GM23338 (cell line): Measurements from ENCODE around the gene KCTD10. TPM values are rescaled to one million over a fixed set of nuclear protein-coding genes. Genes with fewer than 3 reads are reported as not detected.

Source experiments
- ATAC-seq: fragments of 200-7000 bp; cut with Tn5 transposase; 3 replicates; pipeline ENCODE4 v1.9.1; 2020
- DNase-seq: peaks from one replicate; pipeline ENCODE4 v3.0.0-alpha.2; 2015; ENCODE audit warnings: low spot score
- H2AFZ ChIP-seq: fragments of 200-600 bp; sonication (generic); 2 replicates; pipeline ENCODE4 v1.8.0; 2016; ENCODE audit warnings: antibody characterized with exemption, mild to moderate bottlenecking, moderate library complexity
- H3F3A ChIP-seq: fragments of 200-600 bp; sonication (generic); replicated peaks from 2 replicates; pipeline ENCODE4 v1.8.0; 2017; ENCODE audit warnings: antibody characterized with exemption, mixed run types, low read depth
- H3K27ac ChIP-seq: fragments of 200-600 bp; sonication (generic); 2 replicates; pipeline ENCODE4 v1.6.1; 2016; ENCODE audit warnings: low read depth
- H3K27me3 ChIP-seq: fragments of 200-600 bp; sonication (generic); 2 replicates; pipeline ENCODE4 v1.8.0; 2016; ENCODE audit warnings: mild to moderate bottlenecking, mixed run types, moderate library complexity; ENCODE audit not compliant: insufficient read depth
- H3K36me3 ChIP-seq: fragments of 200-600 bp; sonication (generic); 2 replicates; pipeline ENCODE4 v1.8.0; 2016; ENCODE audit warnings: mild to moderate bottlenecking; ENCODE audit not compliant: insufficient read depth
- H3K4me1 ChIP-seq: fragments of 200-600 bp; sonication (generic); 2 replicates; pipeline ENCODE4 v1.8.0; 2016; ENCODE audit warnings: mild to moderate bottlenecking, moderate library complexity; ENCODE audit not compliant: insufficient read depth
- H3K4me2 ChIP-seq: fragments of 200-600 bp; sonication (generic); 2 replicates; pipeline ENCODE4 v1.7.1; 2017; ENCODE audit warnings: mixed run types
- H3K4me3 ChIP-seq: fragments of 200-600 bp; sonication (generic); 2 replicates; pipeline ENCODE4 v1.6.1; 2016; ENCODE audit warnings: mixed run types
- H3K79me2 ChIP-seq: fragments of 200-600 bp; sonication (generic); replicated peaks from 2 replicates; pipeline ENCODE4 v1.8.0; 2017; ENCODE audit warnings: mild to moderate bottlenecking; ENCODE audit not compliant: insufficient read depth
- H3K9me2 ChIP-seq: fragments of 200-600 bp; sonication (generic); 2 replicates; pipeline ENCODE4 v1.8.0; 2017; ENCODE audit not compliant: insufficient read depth
- H4K20me1 ChIP-seq: fragments of 200-600 bp; sonication (generic); replicated peaks from 2 replicates; pipeline ENCODE4 v1.8.0; 2017; ENCODE audit warnings: mild to moderate bottlenecking; ENCODE audit not compliant: insufficient read depth
- H3K27ac Mint-ChIP-seq: 2 replicates; pipeline ENCODE4 v1.8.0; 2020; ENCODE audit warnings: inconsistent platforms, mild to moderate bottlenecking, moderate library complexity, mixed read lengths
- H3K27me3 Mint-ChIP-seq: 3 replicates; pipeline ENCODE4 v1.8.0; 2022; ENCODE audit warnings: low read depth, mild to moderate bottlenecking, moderate library complexity, mixed read lengths, inconsistent platforms; ENCODE audit not compliant: insufficient read depth, poor library complexity
- H3K36me3 Mint-ChIP-seq: 3 replicates; pipeline ENCODE4 v1.8.0; 2021; ENCODE audit warnings: low read depth, mild to moderate bottlenecking, inconsistent platforms, moderate library complexity, mixed read lengths
- H3K4me1 Mint-ChIP-seq: 3 replicates; pipeline ENCODE4 v1.8.0; 2020; ENCODE audit warnings: mild to moderate bottlenecking, inconsistent platforms, mixed read lengths
- H3K4me3 Mint-ChIP-seq: 3 replicates; pipeline ENCODE4 v1.8.0; 2021; ENCODE audit warnings: moderate library complexity, mild to moderate bottlenecking, inconsistent platforms, mixed read lengths
- H3K9me3 Mint-ChIP-seq: 3 replicates; pipeline ENCODE4 v1.8.0; 2020; ENCODE audit warnings: moderate library complexity, mild to moderate bottlenecking, inconsistent platforms, mixed read lengths
- CREB1 ChIP-seq: fragments of 250-450 bp; sonication (Bioruptor Pico); IDR thresholded peaks from 2 replicates; pipeline ENCODE4 v1.5.0; 2020; ENCODE audit warnings: low read depth, mild to moderate bottlenecking, moderate library complexity
- EZH2 ChIP-seq: fragments of 200-600 bp; sonication (generic); IDR thresholded peaks from one replicate; pipeline ENCODE4 v1.8.0; 2017; ENCODE audit warnings: antibody characterized with exemption, mild to moderate bottlenecking, low read depth; ENCODE audit not compliant: unreplicated experiment
- EZH2phosphoT487 ChIP-seq: fragments of 200-600 bp; sonication (generic); IDR thresholded peaks from one replicate; pipeline ENCODE4 v1.8.1; 2018; ENCODE audit warnings: antibody characterized with exemption; ENCODE audit not compliant: unreplicated experiment
- JUNB ChIP-seq: IDR thresholded peaks from one replicate; pipeline ENCODE4 v1.6.1; 2016; ENCODE audit warnings: antibody characterized with exemption; ENCODE audit not compliant: unreplicated experiment
- NANOG ChIP-seq: IDR thresholded peaks from 2 replicates; pipeline ENCODE4 v1.6.1; 2016; ENCODE audit warnings: antibody characterized with exemption, borderline replicate concordance
- STAT1 ChIP-seq: IDR thresholded peaks from one replicate; pipeline ENCODE4 v1.6.1; 2016; ENCODE audit warnings: antibody characterized with exemption; ENCODE audit not compliant: unreplicated experiment
- ZNF331 ChIP-seq: fragments of 250-450 bp; sonication (Bioruptor Pico); IDR thresholded peaks from 2 replicates; pipeline ENCODE4 v1.5.0; 2020; ENCODE audit warnings: low read depth, mild to moderate bottlenecking, moderate library complexity
- polyA plus RNA-seq: library from polyadenylated mRNA; unstranded; fragments of >200 nt; fragmentation: Nextera tagmentation; extraction: Ambion mirVana; gene quantifications from 2 replicates; pipeline ENCODE4 v1.2.1, GENCODE V29; 2016
- total RNA-seq: library from RNA; depleted of rRNA; stranded (reverse); fragments of >200 nt; shearing (Covaris generic); gene quantifications from 2 replicates; pipeline ENCODE4 v1.2.3, GENCODE V29; 2014
- TF ChIP-seq, protein P1 (sequence below): IDR thresholded peaks from 2 replicates; pipeline ENCODE4 v1.6.1; 2016; ENCODE audit warnings: antibody characterized with exemption
- TF ChIP-seq, protein P2 (sequence below): IDR thresholded peaks from one replicate; pipeline ENCODE4 v1.6.1; 2018; ENCODE audit warnings: antibody characterized with exemption; ENCODE audit not compliant: unreplicated experiment
- TF ChIP-seq, protein P3 (sequence below): fragments of 250-450 bp; sonication (Bioruptor Pico); IDR thresholded peaks from 2 replicates; pipeline ENCODE4 v1.5.0; 2020; ENCODE audit warnings: mild to moderate bottlenecking, moderate library complexity

Gene KCTD10
- total and polyA plus RNA-seq, 2 experiments from 2014 or later: 15.8 to 45.2 TPM

DNA sequence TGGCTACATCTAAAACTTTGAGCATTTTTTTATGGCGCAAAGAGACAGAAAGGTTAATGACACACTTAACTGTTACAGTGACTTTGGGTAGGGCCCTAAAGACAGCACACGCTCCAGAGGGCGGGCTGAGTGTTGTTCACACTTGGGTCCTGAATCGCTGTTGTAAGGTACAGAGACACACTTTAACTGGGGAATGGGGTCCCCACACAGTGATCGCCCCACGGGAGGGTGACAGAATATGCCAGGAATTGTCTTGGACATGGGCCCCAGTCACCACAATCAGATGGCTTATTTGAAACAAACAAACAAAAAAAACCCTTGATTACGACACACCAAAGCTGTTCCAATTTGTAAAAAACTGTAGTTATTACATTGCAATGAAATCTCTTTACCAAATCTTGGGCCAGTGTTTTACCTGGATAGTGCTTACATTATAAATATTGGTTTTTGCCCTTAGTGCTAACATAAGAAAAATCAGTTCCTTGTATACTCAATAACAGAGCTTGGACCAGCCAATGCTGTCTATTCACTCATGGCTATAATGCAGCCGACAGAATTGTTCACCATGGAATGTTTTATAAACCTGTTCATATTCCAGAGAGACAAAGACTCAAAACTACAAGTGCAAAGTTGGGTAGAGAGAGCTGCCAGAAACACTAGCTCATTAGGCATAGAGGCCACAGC lies 28.3 kb downstream of the KCTD10 start:
- Histone ChIP-seq H2AFZ (no peak overlapping the region), H3K27ac (no peak overlapping the region), H3K27me3 (no peaks in the 10 kb centered on the region), H3K4me1 (no peaks in the 10 kb centered on the region), H3F3A (no peaks in the 10 kb centered on the region), H3K79me2 (peaks cover 17% of the 10 kb centered on the region; the same call in 1 of the 2 replicates), H3K4me3 (no peak overlapping the region), H3K9me2 (no peaks in the 10 kb centered on the region), H4K20me1 (peaks cover 5% of the 10 kb centered on the region), H3K4me2 (no peak overlapping the region), H3K36me3 (peaks cover 17% of the 10 kb centered on the region)
- Mint-ChIP-seq H3K4me3 (no peak overlapping the region), H3K36me3 (peaks cover 51% of the 10 kb centered on the region), H3K4me1 (no peaks in the 10 kb centered on the region), H3K27ac (0 out of 2 replicates have a peak overlapping the region, but pooled peaks have one; percentile 77), H3K27me3 (peaks cover 1% of the 10 kb centered on the region), H3K9me3 (no peaks in the 10 kb centered on the region)
- no peak for ATAC-seq
- no peak for DNase-seq
- TF ChIP-seq, protein P1, sequence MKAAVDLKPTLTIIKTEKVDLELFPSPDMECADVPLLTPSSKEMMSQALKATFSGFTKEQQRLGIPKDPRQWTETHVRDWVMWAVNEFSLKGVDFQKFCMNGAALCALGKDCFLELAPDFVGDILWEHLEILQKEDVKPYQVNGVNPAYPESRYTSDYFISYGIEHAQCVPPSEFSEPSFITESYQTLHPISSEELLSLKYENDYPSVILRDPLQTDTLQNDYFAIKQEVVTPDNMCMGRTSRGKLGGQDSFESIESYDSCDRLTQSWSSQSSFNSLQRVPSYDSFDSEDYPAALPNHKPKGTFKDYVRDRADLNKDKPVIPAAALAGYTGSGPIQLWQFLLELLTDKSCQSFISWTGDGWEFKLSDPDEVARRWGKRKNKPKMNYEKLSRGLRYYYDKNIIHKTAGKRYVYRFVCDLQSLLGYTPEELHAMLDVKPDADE: no peak
- TF ChIP-seq JUNB (no peak), EZH2 (no peak)
- TF ChIP-seq, protein P2, sequence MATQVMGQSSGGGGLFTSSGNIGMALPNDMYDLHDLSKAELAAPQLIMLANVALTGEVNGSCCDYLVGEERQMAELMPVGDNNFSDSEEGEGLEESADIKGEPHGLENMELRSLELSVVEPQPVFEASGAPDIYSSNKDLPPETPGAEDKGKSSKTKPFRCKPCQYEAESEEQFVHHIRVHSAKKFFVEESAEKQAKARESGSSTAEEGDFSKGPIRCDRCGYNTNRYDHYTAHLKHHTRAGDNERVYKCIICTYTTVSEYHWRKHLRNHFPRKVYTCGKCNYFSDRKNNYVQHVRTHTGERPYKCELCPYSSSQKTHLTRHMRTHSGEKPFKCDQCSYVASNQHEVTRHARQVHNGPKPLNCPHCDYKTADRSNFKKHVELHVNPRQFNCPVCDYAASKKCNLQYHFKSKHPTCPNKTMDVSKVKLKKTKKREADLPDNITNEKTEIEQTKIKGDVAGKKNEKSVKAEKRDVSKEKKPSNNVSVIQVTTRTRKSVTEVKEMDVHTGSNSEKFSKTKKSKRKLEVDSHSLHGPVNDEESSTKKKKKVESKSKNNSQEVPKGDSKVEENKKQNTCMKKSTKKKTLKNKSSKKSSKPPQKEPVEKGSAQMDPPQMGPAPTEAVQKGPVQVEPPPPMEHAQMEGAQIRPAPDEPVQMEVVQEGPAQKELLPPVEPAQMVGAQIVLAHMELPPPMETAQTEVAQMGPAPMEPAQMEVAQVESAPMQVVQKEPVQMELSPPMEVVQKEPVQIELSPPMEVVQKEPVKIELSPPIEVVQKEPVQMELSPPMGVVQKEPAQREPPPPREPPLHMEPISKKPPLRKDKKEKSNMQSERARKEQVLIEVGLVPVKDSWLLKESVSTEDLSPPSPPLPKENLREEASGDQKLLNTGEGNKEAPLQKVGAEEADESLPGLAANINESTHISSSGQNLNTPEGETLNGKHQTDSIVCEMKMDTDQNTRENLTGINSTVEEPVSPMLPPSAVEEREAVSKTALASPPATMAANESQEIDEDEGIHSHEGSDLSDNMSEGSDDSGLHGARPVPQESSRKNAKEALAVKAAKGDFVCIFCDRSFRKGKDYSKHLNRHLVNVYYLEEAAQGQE: no peak

DNA sequence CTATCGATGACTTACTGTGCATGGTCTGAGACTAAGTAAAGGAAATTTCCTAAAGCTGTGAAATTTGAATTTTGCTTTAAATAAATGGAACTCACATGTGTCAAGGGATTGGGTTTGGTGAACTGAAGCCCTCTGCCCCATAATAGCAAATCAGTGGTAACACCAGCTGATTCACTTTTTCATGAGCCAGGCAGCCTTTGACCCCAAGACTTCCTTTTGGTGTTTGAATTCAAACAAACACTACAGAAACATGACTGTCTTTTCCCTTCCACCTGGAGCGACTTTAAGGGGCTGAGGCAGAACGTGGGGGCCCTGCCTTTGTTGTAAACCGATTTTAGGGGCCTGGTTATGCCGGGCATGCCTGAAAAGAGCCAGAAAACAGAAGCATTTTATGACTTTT lies 28.8 kb downstream of the KCTD10 start:
- Mint-ChIP-seq H3K36me3 (peaks cover 45% of the 10 kb centered on the region), H3K9me3 (no peaks in the 10 kb centered on the region), H3K4me1 (no peaks in the 10 kb centered on the region), H3K27me3 (peaks cover 1% of the 10 kb centered on the region), H3K27ac (0 out of 2 replicates have a peak overlapping the region, but pooled peaks have one; percentile 77), H3K4me3 (no peak overlapping the region)
- ATAC-seq (no peak), DNase-seq (no peak)
- Histone ChIP-seq H3K27ac (no peak overlapping the region), H3K4me3 (no peak overlapping the region), H3K4me1 (no peaks in the 10 kb centered on the region), H4K20me1 (peaks cover 5% of the 10 kb centered on the region), H3F3A (no peaks in the 10 kb centered on the region), H3K36me3 (peaks cover 12% of the 10 kb centered on the region), H3K79me2 (peaks cover 17% of the 10 kb centered on the region; the same call in 1 of the 2 replicates), H2AFZ (no peak overlapping the region), H3K27me3 (no peaks in the 10 kb centered on the region), H3K9me2 (no peaks in the 10 kb centered on the region), H3K4me2 (no peak overlapping the region)
- TF ChIP-seq ZNF331 (CRISPR knock-in tag) (no peak), EZH2phosphoT487 (no peak), CREB1 (CRISPR knock-in tag) (no peak), STAT1 (no peak), NANOG (no peak)
- TF ChIP-seq, protein P3, sequence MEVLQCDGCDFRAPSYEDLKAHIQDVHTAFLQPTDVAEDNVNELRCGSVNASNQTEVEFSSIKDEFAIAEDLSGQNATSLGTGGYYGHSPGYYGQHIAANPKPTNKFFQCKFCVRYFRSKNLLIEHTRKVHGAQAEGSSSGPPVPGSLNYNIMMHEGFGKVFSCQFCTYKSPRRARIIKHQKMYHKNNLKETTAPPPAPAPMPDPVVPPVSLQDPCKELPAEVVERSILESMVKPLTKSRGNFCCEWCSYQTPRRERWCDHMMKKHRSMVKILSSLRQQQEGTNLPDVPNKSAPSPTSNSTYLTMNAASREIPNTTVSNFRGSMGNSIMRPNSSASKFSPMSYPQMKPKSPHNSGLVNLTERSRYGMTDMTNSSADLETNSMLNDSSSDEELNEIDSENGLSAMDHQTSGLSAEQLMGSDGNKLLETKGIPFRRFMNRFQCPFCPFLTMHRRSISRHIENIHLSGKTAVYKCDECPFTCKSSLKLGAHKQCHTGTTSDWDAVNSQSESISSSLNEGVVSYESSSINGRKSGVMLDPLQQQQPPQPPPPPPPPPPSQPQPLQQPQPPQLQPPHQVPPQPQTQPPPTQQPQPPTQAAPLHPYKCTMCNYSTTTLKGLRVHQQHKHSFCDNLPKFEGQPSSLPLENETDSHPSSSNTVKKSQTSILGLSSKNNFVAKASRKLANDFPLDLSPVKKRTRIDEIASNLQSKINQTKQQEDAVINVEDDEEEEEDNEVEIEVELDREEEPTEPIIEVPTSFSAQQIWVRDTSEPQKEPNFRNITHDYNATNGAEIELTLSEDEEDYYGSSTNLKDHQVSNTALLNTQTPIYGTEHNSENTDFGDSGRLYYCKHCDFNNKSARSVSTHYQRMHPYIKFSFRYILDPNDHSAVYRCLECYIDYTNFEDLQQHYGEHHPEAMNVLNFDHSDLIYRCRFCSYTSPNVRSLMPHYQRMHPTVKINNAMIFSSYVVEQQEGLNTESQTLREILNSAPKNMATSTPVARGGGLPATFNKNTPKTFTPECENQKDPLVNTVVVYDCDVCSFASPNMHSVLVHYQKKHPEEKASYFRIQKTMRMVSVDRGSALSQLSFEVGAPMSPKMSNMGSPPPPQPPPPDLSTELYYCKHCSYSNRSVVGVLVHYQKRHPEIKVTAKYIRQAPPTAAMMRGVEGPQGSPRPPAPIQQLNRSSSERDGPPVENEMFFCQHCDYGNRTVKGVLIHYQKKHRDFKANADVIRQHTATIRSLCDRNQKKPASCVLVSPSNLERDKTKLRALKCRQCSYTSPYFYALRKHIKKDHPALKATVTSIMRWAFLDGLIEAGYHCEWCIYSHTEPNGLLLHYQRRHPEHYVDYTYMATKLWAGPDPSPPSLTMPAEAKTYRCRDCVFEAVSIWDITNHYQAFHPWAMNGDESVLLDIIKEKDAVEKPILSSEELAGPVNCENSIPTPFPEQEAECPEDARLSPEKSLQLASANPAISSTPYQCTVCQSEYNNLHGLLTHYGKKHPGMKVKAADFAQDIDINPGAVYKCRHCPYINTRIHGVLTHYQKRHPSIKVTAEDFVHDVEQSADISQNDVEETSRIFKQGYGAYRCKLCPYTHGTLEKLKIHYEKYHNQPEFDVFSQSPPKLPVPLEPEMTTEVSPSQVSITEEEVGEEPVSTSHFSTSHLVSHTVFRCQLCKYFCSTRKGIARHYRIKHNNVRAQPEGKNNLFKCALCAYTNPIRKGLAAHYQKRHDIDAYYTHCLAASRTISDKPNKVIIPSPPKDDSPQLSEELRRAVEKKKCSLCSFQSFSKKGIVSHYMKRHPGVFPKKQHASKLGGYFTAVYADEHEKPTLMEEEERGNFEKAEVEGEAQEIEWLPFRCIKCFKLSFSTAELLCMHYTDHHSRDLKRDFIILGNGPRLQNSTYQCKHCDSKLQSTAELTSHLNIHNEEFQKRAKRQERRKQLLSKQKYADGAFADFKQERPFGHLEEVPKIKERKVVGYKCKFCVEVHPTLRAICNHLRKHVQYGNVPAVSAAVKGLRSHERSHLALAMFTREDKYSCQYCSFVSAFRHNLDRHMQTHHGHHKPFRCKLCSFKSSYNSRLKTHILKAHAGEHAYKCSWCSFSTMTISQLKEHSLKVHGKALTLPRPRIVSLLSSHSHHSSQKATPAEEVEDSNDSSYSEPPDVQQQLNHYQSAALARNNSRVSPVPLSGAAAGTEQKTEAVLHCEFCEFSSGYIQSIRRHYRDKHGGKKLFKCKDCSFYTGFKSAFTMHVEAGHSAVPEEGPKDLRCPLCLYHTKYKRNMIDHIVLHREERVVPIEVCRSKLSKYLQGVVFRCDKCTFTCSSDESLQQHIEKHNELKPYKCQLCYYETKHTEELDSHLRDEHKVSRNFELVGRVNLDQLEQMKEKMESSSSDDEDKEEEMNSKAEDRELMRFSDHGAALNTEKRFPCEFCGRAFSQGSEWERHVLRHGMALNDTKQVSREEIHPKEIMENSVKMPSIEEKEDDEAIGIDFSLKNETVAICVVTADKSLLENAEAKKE (CRISPR knock-in tag): no peak
